ENCODE data around the gene GAST. TPM values are rescaled to one million over a fixed set of nuclear protein-coding genes. Genes with fewer than 3 reads are reported as not detected.
A peak's percentile ranks its signal among the peaks of the same experiment; 100 is the strongest.

The GAST gene
- total RNA-seq, 1 donor from 2014 or later, result not detected

GRCh38 chr17:41739661-41740352 lies 27.7 kb downstream of the GAST start:
- Histone ChIP-seq H3K36me3 (no peaks in the 10 kb centered on the region), H3K9ac (no peak overlapping the region), H3K4me3 (no peak overlapping the region), H3K79me2 (ENCODE audit: low read depth) (no peaks in the 10 kb centered on the region), H3K4me1 (peaks cover 4% of the 10 kb centered on the region), H4K20me1 (ENCODE audit: low read depth) (no peaks in the 10 kb centered on the region), H2AFZ (replicated peaks) (no peak overlapping the region), H3K9me3 (ENCODE audit: low read depth) (no peaks in the 10 kb centered on the region), H3K4me2 (no peak overlapping the region), H3K27me3 (peaks cover 31% of the 10 kb centered on the region), H3K27ac (no peak overlapping the region), H3F3A (ENCODE audit: low read depth) (peaks cover 4% of the 10 kb centered on the region)
- Mint-ChIP-seq H3K27me3 (ENCODE audit: insufficient read depth, low read depth) (peaks cover 28% of the 10 kb centered on the region), H3K4me3 (no peak overlapping the region), H3K4me1 (peaks cover 11% of the 10 kb centered on the region), H3K27ac (peak overlapping the region; percentile 9), H3K36me3 (no peaks in the 10 kb centered on the region), H3K9me3 (no peaks in the 10 kb centered on the region)
- no peak for DNase-seq (ENCODE audit: low spot score)
- TF ChIP-seq EZH2phosphoT487 (IDR thresholded peaks at IDR 0.05) (no peak), EZH2 (IDR thresholded peaks at IDR 0.05) (no peak)
- TF ChIP-seq, protein P1, sequence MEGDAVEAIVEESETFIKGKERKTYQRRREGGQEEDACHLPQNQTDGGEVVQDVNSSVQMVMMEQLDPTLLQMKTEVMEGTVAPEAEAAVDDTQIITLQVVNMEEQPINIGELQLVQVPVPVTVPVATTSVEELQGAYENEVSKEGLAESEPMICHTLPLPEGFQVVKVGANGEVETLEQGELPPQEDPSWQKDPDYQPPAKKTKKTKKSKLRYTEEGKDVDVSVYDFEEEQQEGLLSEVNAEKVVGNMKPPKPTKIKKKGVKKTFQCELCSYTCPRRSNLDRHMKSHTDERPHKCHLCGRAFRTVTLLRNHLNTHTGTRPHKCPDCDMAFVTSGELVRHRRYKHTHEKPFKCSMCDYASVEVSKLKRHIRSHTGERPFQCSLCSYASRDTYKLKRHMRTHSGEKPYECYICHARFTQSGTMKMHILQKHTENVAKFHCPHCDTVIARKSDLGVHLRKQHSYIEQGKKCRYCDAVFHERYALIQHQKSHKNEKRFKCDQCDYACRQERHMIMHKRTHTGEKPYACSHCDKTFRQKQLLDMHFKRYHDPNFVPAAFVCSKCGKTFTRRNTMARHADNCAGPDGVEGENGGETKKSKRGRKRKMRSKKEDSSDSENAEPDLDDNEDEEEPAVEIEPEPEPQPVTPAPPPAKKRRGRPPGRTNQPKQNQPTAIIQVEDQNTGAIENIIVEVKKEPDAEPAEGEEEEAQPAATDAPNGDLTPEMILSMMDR (IDR thresholded peaks at IDR 0.05), result no peak

DNA sequence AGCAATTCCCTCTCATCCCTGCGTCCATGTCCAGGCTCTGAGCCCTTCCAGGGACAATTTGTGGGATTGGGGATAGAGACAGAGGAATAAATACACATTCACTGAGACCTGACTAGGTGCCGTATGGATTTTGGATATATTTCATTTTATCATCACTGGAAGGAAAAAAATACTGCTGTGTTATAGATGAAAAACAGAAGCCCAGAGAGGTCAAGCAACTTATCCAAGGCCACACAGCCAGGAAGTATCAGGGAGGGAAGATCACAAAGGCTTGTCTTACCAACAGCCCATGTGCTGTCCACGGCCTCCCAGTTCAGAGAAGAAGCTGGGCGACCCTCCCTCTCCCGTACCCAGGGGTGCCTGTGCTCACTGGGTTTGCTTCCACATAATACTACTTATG lies 28.4 kb downstream of the GAST start:
- H3K4me3 Mint-ChIP-seq, result no peak overlapping the region
- H3K27me3 ChIP-seq, result peaks cover 24% of the 10 kb centered on the region
- H3K9me3 ChIP-seq (ENCODE audit: low read depth), result no peaks in the 10 kb centered on the region
- no peaks in the 10 kb centered on the region for H3F3A ChIP-seq (ENCODE audit: low read depth)
- no peaks in the 10 kb centered on the region for H3K9me3 Mint-ChIP-seq
- H3K27me3 Mint-ChIP-seq (ENCODE audit: insufficient read depth, low read depth), result peaks cover 22% of the 10 kb centered on the region
- no peak overlapping the region for H3K4me2 ChIP-seq
- H3K36me3 ChIP-seq, result no peaks in the 10 kb centered on the region
- DNase-seq (ENCODE audit: low spot score), result no peak
- no peaks in the 10 kb centered on the region for H3K4me1 ChIP-seq
- H2AFZ ChIP-seq (replicated peaks), result no peak overlapping the region
- no peak overlapping the region for H3K27ac Mint-ChIP-seq
- peaks cover 7% of the 10 kb centered on the region for H3K4me1 Mint-ChIP-seq
- no peak overlapping the region for H3K4me3 ChIP-seq
- no peak for TF ChIP-seq EZH2 (IDR thresholded peaks at IDR 0.05)
- TF ChIP-seq, protein P1 (IDR thresholded peaks at IDR 0.05), result no peak
- no peak for TF ChIP-seq EZH2phosphoT487 (IDR thresholded peaks at IDR 0.05)
- no peaks in the 10 kb centered on the region for H3K36me3 Mint-ChIP-seq
- no peaks in the 10 kb centered on the region for H3K79me2 ChIP-seq (ENCODE audit: low read depth)
- no peaks in the 10 kb centered on the region for H4K20me1 ChIP-seq (ENCODE audit: low read depth)
- no peak overlapping the region for H3K9ac ChIP-seq
- H3K27ac ChIP-seq, result no peak overlapping the region

DNA sequence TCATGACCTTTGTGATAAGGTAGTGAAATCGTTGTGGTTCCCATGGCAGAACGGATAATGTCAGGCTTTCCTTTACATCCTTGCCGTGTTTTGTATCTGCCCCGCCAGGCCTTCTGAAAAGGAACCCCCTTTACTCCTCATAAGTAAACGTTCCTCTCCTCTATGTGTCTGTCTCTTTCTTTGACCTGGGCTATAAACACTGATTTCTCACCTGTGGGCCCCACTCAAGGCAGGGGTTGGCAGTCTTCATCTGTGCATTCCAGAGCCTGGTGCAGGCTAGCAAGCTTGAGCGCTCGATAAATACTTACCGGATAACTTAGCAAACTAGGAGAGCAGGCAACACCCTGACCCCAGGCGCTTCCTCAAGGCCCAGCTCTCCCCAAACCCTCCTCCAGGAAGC lies 29.6 kb downstream of the GAST start:
- Mint-ChIP-seq H3K4me3 (no peak overlapping the region), H3K36me3 (no peaks in the 10 kb centered on the region), H3K27ac (no peak overlapping the region), H3K4me1 (peaks cover 7% of the 10 kb centered on the region), H3K27me3 (ENCODE audit: insufficient read depth, low read depth) (peaks cover 13% of the 10 kb centered on the region), H3K9me3 (no peaks in the 10 kb centered on the region)
- no peaks in the 10 kb centered on the region for H3K79me2 ChIP-seq (ENCODE audit: low read depth)
- no peaks in the 10 kb centered on the region for H3K9me3 ChIP-seq (ENCODE audit: low read depth)
- no peaks in the 10 kb centered on the region for H4K20me1 ChIP-seq (ENCODE audit: low read depth)
- no peak overlapping the region for H3K27ac ChIP-seq
- TF ChIP-seq, protein P1 (IDR thresholded peaks at IDR 0.05), result no peak
- TF ChIP-seq EZH2phosphoT487 (IDR thresholded peaks at IDR 0.05) (no peak), EZH2 (IDR thresholded peaks at IDR 0.05) (no peak)
- no peaks in the 10 kb centered on the region for H3F3A ChIP-seq (ENCODE audit: low read depth)
- no peak overlapping the region for H3K9ac ChIP-seq
- no peaks in the 10 kb centered on the region for H3K4me1 ChIP-seq
- no peaks in the 10 kb centered on the region for H3K36me3 ChIP-seq
- H3K4me2 ChIP-seq, result no peak overlapping the region
- peaks cover 12% of the 10 kb centered on the region for H3K27me3 ChIP-seq
- H3K4me3 ChIP-seq, result no peak overlapping the region
- no peak for DNase-seq (ENCODE audit: low spot score)
- H2AFZ ChIP-seq (replicated peaks), result no peak overlapping the region
